ENCODE measurements around the gene SLCO3A1. TPM values are rescaled to one million over a fixed set of nuclear protein-coding genes. Genes with fewer than 3 reads are reported as not detected.
A peak's percentile ranks its signal among the peaks of the same experiment; 100 is the strongest.

The SLCO3A1 gene
- total RNA-seq, 1 experiment from 2014 or later = not detected

DNA sequence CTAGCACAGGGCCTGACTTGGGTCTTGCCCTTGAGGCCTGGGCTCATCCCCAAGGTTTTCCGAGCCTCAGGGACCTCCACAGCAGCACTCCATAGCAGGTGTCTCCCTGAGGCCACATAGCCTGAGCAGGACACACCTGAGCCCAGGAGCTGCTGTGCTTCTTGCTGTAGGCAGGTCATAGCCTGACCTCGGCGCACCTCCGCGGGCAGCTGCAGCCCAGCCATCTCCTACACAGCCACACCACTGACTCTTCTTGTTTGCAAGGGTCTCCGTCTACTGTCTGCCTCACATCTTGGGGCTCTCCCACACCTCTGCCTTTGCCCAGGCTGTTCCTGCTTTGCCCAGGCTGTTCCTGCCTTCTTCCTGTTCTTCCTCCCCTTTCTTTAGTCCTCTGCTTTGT, 224.8 kb downstream of the SLCO3A1 start:
- no peak overlapping the region for H3K4me3 Mint-ChIP-seq (ENCODE audit: unreplicated experiment)
- TF ChIP-seq CTCF (IDR thresholded peaks at IDR 0.05; ENCODE audit: insufficient read depth in 1 of 2, low read depth in 1 of 2, low read length in 1 of 2, severe bottlenecking in 1 of 2, unreplicated experiment in 1 of 2) = no peak
- no peak overlapping the region for H3K27ac Mint-ChIP-seq (ENCODE audit: unreplicated experiment)
- BruUV-seq (replicated peaks) = no TSS peak
- intact Hi-C loops (cut with micrococcal nuclease; ENCODE audit: unreplicated experiment) = no loop called here
- CTCF ChIA-PET = interaction anchor here (0.6 to 1.3 kb wide), 2 partner anchors 19 to 108 kb away, joined by 3 to 4 read pairs; no protein-coding TSS in a partner anchor
- no peaks in the 10 kb centered on the region for H3K36me3 Mint-ChIP-seq (ENCODE audit: insufficient read depth, unreplicated experiment)
- Histone ChIP-seq H3K4me1 (no peaks in the 10 kb centered on the region), H3K27me3 (replicated peaks; ENCODE audit: control insufficient read depth, insufficient read depth, low read length) (no peaks in the 10 kb centered on the region), H3K36me3 (ENCODE audit: control insufficient read depth, insufficient read depth, low read length) (no peaks in the 10 kb centered on the region), H3K9me3 (no peaks in the 10 kb centered on the region), H3K4me3 (ENCODE audit: low read depth, low read length) (no peak overlapping the region)
- POLR2A ChIA-PET = no interaction called here
- DNase-seq = no peak
- H3K9me3 Mint-ChIP-seq (ENCODE audit: unreplicated experiment) = no peaks in the 10 kb centered on the region
- H3K27me3 Mint-ChIP-seq (ENCODE audit: insufficient read depth, unreplicated experiment) = peaks cover 7% of the 10 kb centered on the region
- H3K4me1 Mint-ChIP-seq (ENCODE audit: low read depth, unreplicated experiment) = no peaks in the 10 kb centered on the region

- intact Hi-C loops (cut with micrococcal nuclease; ENCODE audit: unreplicated experiment) = no loop called here
- no peaks in the 10 kb centered on the region for H3K36me3 ChIP-seq (ENCODE audit: control insufficient read depth, insufficient read depth, low read length)
Measured at GRCh38 chr15:92079047-92079446, 225.5 kb downstream of the SLCO3A1 start.

DNA sequence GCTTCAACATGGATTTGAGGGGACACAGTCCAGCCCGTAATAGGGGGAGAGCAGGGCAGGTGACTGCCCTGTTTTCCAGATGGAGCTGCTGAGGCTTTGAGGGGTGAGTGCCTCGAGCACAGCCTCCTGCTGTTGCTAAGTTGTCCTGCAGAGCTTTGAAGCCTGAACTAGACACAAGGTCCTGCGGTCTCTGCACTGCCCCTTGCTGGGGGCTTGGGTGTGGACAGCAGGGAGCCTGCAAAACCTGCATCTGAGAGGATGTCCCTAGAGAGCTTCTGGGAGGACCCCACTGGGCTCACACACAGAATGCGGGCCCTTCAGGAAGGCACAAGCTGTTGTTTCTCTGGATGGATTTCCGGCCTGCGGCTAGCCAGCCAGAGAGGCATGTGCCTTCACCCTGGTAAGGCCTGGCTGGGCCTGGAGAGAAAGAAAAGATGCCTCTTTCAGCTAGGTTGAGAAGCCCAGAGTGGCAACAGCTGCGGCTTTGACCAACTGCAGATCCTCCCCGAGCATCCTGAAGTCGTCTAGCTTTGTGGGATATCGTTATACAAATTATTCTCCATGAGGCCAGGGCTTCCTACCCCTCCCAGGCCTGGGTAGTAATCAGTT, 226.2 kb downstream of the SLCO3A1 start:
- H3K27me3 ChIP-seq (replicated peaks; ENCODE audit: control insufficient read depth, insufficient read depth, low read length) = no peaks in the 10 kb centered on the region
- DNase-seq = no peak
- BruUV-seq (replicated peaks) = no TSS peak
- H3K9me3 ChIP-seq = no peaks in the 10 kb centered on the region
- no peaks in the 10 kb centered on the region for H3K36me3 Mint-ChIP-seq (ENCODE audit: insufficient read depth, unreplicated experiment)
- CTCF ChIA-PET = interaction anchor here (0.6 to 1.3 kb wide), 5 partner anchors 11 to 91 kb away, joined by 3 to 4 read pairs (median 3); no protein-coding TSS in a partner anchor
- peaks cover 7% of the 10 kb centered on the region for H3K27me3 Mint-ChIP-seq (ENCODE audit: insufficient read depth, unreplicated experiment)
- no peaks in the 10 kb centered on the region for H3K9me3 Mint-ChIP-seq (ENCODE audit: unreplicated experiment)
- H3K4me1 Mint-ChIP-seq (ENCODE audit: low read depth, unreplicated experiment) = no peaks in the 10 kb centered on the region
- H3K27ac Mint-ChIP-seq (ENCODE audit: unreplicated experiment) = no peak overlapping the region
- no peaks in the 10 kb centered on the region for H3K4me1 ChIP-seq
- H3K36me3 ChIP-seq (ENCODE audit: control insufficient read depth, insufficient read depth, low read length) = no peaks in the 10 kb centered on the region
- no peak for TF ChIP-seq CTCF (IDR thresholded peaks at IDR 0.05; ENCODE audit: insufficient read depth in 1 of 2, low read depth in 1 of 2, low read length in 1 of 2, severe bottlenecking in 1 of 2, unreplicated experiment in 1 of 2)
- no peak overlapping the region for H3K4me3 Mint-ChIP-seq (ENCODE audit: unreplicated experiment)
- no peak overlapping the region for H3K4me3 ChIP-seq (ENCODE audit: low read depth, low read length)
- intact Hi-C loops (cut with micrococcal nuclease; ENCODE audit: unreplicated experiment) = no loop called here
- POLR2A ChIA-PET = no interaction called here

More at GRCh38 chr15:92079047-92079446, 225.5 kb downstream of the SLCO3A1 start:
- Mint-ChIP-seq H3K36me3 (ENCODE audit: insufficient read depth, unreplicated experiment) (no peaks in the 10 kb centered on the region), H3K27me3 (ENCODE audit: insufficient read depth, unreplicated experiment) (peaks cover 7% of the 10 kb centered on the region), H3K4me1 (ENCODE audit: low read depth, unreplicated experiment) (no peaks in the 10 kb centered on the region), H3K4me3 (ENCODE audit: unreplicated experiment) (no peak overlapping the region), H3K9me3 (ENCODE audit: unreplicated experiment) (no peaks in the 10 kb centered on the region), H3K27ac (ENCODE audit: unreplicated experiment) (no peak overlapping the region)
- Histone ChIP-seq H3K27me3 (replicated peaks; ENCODE audit: control insufficient read depth, insufficient read depth, low read length) (no peaks in the 10 kb centered on the region), H3K4me1 (no peaks in the 10 kb centered on the region), H3K4me3 (ENCODE audit: low read depth, low read length) (no peak overlapping the region), H3K9me3 (no peaks in the 10 kb centered on the region)
- POLR2A ChIA-PET = no interaction called here
- no TSS peak for BruUV-seq (replicated peaks)
- peak in 1 of 2 experiments; percentile 12 for DNase-seq
- CTCF ChIA-PET = interaction anchor here (0.6 to 1.3 kb wide), 5 partner anchors 12 to 184 kb away, joined by 3 to 4 read pairs (median 3); no protein-coding TSS in a partner anchor
- peak; percentile 10 to 23 for TF ChIP-seq CTCF (IDR thresholded peaks at IDR 0.05; ENCODE audit: insufficient read depth in 1 of 2, low read depth in 1 of 2, low read length in 1 of 2, severe bottlenecking in 1 of 2, unreplicated experiment in 1 of 2)

All from Caco-2 (cell line).